C4-2B (cell line): ENCODE results near the gene SLC29A1.

Experiments
- ZFX ChIP-seq: fragments of 450-650 bp; IDR thresholded peaks from 2 replicates; pipeline ENCODE4 v1.6.1; 2017
- TF ChIP-seq, protein P1 (sequence below): fragments of 450-650 bp; conservative IDR thresholded peaks from 2 replicates; pipeline ENCODE4 v1.5.1; 2017; ENCODE audit warnings: mild to moderate bottlenecking

DNA sequence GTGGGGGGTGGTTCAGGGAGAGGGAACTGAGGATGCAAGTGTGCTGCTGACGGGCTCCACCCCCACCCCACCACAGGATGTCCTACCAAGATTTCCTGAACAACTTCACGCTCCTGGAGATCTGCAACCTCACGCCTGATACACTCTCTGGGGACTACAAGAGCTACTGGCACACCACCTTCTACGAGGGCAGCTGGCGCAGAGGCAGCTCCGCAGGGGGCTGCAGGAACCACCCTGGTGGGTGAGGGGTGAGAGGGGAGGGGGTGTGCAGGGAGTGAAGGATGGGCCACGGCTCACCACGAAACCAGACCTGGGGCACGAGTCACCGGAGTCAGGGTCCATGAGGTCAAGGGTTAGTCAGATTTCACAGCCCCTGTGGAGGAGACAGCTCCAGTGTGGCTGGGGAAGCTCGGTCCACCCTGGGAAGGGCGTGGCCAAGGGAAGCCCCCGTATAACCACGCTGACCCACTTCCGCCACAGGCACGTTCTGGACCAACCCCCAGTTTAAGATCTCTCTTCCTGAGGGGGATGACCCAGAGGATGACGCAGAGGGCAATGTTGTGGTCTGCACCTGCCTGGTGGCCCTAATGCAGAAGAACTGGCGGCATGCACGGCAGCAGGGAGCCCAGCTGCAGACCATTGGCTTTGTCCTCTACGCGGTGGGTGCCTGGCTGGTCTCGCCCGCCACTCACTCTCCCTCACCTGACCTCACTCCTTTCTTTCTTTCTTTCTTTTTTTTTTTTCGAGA is 46.5 kb upstream of the SLC29A1 start:
- TF ChIP-seq, protein P1, sequence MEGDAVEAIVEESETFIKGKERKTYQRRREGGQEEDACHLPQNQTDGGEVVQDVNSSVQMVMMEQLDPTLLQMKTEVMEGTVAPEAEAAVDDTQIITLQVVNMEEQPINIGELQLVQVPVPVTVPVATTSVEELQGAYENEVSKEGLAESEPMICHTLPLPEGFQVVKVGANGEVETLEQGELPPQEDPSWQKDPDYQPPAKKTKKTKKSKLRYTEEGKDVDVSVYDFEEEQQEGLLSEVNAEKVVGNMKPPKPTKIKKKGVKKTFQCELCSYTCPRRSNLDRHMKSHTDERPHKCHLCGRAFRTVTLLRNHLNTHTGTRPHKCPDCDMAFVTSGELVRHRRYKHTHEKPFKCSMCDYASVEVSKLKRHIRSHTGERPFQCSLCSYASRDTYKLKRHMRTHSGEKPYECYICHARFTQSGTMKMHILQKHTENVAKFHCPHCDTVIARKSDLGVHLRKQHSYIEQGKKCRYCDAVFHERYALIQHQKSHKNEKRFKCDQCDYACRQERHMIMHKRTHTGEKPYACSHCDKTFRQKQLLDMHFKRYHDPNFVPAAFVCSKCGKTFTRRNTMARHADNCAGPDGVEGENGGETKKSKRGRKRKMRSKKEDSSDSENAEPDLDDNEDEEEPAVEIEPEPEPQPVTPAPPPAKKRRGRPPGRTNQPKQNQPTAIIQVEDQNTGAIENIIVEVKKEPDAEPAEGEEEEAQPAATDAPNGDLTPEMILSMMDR, result no peak
- TF ChIP-seq ZFX, result no peak
